CD4-positive, alpha-beta T cell treated with Interferon gamma for 1 hour (primary cell): ENCODE data around the gene PTN.
"Not testable (repeated sequence)": the region's sequence is repeated elsewhere in the genome, so short reads cannot be mapped to it uniquely, and the experiment has no call there.

Experiments used
- DNase-seq: peaks from one replicate; pipeline ENCODE4 v3.0.0-alpha.2; 2020

PTN gene

DNA sequence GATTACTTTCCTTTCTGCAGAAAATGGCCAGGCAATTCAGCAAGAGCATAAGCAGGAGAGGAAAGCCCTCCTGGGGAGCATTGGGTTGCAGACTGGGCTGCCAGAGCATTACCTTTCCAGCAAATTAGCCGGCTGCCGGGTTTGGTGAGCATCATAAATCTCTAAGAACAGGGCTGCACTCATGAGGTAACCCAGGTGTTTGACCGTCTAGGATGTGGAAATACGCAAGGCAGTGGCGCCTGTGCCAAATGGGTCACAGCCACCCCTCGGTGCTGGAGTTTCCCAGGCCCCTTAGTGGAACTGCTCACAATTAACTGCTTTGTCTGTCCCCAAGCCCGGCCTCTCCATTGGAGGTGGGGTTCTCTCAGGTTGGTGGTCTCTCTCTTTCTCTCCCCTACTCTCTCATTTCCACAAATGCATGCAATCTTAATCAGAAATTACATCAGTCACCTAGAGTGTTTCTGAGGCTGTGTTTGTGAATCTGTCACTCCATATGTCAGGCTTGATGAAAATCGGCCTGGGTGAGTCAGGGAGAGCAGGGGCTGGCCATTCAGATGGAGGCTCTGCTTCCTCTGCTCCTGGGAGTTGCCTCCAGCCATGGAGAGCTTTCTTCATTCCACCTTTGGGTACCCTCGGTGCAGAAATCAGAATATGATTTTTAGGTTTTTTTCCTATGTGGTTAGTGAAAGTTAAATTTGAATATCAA lies 26.7 kb downstream of the PTN start:
- DNase-seq: no peak

DNA sequence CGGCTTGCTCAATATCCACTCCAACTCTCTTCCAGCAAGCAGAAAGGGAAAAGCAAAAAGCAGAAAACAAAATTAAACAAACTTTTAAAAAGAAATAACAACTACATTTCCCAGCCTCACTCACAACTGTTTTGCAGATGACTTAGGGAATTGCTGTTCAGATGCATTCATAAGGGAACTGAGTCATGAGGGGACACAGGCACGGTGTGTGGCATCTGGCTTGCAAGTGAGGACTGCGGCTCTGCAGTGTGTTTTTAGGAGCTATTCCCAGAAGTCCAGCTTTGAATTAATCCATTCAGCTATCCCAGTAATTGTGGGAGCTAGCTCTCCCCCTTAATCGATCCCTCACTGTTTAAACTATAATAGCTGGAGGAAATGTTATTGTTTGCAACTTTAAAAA lies 30.3 kb downstream of the PTN start:
- DNase-seq: no peak

DNA sequence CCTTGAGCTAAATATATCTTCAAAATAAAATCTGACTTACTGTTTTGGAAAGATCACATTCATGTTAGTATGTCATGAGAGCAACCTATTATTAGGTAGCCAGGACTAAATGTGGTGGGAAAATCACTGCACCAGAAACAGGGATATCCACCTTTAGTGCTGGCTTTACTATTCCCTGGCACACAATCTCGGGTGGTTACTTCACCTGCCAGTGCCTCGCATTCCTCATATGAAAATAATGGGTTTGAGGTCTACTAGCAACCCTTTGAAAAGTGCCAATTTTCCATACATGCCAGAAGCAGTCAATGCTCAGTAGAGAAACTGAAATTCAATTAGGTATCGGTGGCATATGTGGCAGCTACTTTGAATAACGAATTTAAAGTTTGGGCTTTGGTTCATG lies 36.8 kb downstream of the PTN start:
- DNase-seq: no peak

DNA sequence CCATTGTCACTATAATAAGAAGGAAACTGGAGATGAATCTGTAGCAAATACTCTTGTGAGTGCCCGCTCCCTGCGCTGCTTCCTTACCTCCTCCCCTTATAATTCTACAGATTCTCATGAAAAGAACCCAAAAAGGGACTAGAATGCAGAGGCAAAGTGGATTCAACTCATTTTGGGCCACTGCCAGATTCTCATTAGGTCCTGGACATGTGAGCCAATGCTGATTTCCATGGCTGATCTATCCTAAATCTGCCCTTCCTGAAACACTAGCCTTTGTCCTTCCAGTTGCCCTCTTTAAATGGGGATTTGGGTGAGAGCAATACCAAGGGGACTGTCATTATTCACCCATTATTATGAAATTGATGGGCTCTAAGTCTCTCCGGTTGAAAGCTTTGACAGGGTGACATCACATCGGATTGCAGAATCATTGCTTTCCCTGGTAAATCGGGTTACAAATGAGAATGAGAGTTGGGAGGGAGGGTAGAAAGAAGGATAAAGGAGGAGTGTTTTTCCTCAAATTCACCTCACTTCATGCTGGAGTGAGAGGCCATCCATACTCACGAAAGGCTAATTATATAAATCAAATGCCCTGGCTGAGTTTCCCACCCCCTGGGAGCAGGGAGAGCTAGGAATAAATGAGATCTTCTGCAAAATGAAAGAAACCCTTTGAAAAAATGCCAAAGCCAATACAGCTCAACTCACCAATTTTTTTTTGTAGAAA lies 37.5 kb downstream of the PTN start:
- no peak for DNase-seq

DNA sequence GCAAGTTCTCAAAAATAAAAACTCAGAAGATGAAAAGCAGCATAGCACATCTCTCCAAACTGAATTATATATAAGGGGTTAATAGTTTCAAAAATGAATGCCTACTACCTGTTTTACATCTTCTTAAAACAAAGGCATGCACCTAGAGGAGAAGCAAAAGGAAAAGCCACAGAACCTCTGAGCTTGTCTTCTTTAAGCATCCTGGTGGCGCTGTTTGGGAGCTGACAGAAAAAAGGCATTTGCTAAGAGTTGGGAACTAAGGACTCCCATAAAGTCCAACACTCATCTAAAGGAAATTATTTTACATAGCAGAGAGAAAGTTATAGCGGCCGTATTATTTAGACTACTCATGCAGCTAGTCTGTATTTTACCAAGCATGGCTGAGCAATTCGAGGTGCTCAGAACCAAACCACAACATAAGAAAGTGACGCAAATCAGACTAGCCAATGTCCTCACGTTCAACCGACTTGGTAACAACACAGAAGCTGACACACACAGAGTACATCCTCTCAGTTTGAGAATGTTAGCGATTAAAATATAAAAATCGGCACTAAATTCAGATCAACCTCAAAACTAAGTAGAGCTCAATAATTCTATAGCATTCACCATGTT lies 38.8 kb downstream of the PTN start:
- no peak for DNase-seq

DNA sequence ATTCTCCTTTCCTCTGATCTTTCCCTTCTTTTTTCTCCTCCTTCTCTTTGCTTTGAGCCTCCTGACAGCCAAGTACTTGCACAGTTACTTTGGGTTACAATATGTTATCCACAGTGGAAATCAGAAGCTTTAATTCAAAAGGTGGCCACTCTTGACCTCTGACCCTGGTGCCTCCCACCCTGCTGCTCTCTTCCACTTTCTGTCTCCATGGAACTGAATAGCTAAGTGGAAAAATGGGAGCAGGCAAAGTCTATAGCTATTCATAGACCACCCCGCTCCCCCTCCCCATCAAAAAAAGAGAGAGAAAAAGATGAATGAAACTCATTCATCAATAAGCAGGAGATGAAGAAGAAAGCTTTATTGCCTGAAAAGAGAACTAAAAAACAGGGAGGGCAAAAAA lies 39.4 kb downstream of the PTN start:
- no peak for DNase-seq

DNA sequence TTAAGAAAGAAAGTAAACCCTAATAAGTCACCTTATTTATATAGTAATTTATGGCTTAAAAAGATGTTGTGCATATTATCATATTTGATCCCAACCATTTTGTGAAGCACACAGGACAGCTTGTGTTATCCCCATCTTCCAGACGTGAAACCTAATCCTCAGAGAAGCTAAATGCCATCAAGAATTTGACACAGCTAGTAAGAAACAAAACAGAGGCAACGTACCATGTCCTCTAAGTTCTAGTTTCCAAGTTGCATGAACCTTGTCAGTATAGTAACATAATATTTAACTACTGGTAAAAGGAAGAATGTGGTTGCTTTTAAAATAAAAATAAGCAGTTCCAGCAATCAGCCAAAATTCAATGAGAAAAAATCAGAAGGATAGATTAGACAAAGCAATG lies 41.5 kb downstream of the PTN start:
- DNase-seq: no peak

DNA sequence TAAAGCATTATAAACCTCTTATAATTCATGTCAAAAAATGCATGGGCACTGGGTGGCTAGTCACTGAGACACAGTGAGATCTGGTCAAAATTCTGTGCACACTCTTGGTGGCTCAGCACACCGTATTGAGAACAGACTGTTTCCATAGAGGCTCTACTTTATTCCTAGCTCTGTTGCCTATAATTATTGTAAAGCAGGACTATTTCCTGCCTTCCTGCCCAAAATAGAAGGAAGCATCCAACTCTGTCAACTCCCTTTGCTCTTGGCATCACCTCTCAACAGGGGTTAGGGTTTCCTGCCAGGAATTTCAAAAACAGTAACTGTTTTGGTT lies 45.1 kb downstream of the PTN start:
- DNase-seq: no peak

DNA sequence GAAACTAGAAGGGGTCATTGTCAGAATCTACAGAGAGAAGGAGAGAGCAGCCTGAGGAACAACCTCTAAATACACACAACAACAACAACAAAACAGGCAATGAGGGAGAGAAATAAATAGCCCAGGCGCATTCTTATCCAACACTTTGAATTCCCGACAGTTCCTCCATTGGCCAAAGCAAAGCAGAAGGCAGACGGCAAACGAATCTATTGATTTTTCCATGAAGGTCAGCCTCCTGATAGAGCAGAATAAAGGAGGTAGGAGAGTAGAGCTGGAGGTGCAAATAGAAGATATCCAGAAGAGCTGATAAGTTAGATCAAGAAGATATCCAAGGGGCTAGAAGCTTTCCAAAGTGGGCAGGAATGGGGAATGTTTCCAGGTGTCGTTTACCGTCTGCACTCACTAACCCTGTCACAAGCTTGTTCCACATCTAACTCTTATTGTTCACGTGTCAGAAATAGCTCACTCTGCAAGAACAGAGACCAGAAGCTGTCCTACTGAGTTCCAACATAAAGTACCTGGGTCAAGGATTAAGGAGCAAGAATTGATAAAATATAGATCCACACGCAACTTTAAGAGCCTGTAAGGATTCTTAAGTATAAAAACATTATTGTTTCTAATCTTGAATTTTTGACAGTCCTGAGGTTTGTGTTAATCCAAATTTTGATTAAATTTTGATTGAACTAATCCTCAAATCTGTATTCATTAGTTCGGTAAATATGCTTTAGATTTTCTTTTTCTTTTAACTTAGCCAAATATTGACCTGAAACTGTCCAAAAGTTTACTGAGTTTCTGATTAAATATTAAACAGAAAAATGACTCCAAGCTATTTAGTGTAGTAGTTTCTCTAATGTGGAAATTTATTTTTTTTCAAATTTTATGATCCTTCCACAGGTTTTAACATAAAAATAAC lies 45.7 kb downstream of the PTN start:
- DNase-seq: no peak

DNA sequence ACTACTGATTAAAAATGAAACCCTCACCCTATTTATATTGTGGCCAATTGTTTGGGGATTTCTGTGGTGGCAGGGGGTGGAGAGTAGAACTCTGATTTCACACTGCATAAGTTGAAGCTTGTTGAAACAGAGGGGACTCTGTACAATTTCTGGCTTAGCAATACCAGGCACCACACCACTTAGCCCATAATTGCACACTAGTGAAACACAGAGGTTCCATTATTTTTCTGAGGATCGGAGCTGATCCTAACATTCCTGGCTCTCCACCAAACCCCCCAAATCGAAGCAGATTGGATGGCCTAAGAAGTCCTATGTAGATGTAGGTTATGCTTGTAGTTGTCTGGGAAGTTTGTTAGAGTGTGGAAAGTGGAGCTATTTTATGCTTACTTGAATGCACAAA lies 47.0 kb downstream of the PTN start:
- DNase-seq: no peak

DNA sequence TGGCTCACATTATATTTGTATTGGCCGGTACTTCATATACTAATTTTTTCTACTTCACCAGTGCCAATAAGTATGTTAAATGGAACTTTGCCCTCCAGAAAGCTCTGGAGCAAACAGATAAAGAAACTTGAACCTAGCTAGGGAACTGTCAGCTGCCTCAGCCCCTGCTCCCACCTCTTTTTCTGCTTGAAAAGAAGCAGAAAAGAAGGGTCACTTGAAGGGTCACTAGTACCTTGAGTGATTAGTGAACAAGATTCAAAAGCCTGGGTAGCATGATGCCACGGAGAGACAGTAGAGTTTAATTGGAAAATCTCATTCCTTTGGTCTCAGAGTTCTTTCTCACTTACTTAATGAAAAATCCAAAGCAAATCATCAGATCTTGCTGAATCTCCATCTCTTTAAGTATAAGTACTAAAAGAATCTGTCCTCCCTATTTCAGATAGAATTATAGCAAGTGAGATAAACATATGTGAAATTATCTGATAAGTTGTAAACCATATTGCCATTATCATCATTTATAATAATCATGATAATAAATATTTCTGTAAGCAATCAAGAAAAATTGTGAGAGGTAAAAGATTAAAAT lies 47.7 kb downstream of the PTN start:
- DNase-seq: no peak

DNA sequence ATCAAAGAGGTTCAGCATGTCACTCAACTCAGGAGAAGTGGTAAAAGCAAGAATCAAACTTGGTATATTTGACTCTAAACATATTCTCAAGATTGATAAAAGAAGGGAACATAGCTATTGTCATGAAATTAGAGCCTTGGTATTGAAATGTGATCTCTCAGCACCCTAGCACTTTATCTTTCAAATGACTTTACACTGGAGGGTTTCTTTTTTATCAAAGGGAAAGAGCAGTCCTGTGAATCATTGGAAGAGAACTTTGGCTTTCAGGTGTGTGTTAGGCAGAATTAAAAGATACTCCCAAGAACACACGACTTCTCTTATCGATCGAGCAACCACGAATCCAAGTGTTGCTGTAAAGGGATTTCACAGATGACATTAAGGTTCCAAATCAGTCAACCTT lies 54.4 kb downstream of the PTN start:
- no peak for DNase-seq

DNA sequence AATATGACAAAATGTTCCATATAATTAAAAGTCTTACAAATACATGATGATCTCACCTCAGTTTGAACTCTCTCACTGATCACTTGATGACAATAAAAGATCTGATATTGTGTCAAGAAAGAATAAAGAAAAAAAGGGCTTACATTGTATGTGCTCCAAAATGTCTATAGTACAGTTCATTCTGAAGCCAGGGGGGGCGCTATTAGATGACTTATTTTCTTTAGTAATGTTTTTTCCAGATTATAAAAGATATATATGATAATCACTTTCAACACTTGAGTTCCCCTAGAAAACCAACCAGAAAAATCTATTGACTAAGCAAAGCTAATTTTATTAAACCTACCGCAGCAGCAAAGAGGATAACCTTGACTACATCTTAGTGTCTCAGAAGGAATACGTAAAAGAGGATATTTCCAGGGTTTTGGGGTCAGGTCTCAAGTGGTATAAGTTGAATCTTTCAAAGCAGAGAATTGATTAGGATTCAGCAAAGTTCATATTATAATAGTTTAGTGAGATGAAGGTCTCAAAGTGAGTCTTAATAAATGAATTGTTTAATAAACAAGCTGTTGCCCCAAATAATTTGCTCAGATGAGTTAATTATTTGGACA lies 55.8 kb downstream of the PTN start:
- DNase-seq: no peak

DNA sequence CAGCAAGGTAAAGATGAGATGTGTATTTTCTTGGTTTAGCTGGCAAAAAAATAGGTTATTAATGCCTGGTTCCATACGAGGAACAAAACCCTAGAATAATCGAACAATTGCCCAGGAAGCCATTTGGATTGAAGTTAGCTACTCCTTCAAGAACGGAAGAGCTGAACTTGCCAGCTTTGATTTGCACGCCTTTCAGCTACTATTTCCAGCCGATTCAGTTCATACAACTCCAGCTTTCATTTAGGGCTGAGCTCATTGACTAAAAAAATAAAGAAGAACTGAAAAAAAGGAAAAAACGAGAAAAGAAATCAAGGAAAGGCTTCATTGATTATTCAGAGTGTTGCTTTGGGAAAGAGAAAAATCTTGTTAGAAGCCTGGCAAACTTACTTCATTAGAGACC lies 60.4 kb downstream of the PTN start:
- DNase-seq: no peak

DNA sequence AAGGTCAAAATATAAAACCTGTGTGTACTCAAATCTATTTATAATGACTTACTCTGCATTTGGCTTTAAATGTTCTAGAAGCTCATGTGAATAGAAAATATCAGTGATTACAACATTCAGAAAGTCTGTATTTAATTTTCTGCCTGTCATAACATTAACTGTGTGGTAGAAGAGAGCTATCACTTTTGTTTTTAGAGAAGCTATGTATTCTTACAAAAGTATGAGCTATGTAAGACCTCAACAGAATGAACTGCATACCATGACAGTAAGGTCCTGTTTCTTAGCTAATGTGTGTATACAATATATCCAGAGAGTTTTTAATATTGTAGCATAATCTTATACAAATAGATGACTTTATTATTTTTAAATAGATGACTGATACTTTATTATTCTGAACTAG lies 61.5 kb downstream of the PTN start:
- DNase-seq: no peak

DNA sequence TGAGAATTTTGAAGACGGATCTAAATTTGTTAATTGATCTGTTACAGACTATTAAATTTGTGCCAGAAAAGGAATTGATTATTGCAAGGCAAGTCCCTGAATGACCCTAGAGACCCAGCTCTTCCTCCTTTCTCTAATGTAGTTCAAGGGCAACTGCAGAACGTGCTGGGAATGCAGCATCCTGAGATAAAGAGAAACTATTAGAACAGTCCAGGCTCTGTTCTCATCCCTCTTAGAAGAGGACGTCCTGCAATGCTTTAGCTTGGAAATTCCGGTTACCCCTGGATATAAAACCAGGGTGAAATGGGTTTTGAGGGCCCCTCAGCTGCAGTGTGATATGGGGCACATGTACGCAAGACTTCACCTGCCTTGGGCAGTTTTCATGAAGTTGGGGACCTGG lies 67.3 kb downstream of the PTN start:
- DNase-seq: no peak

DNA sequence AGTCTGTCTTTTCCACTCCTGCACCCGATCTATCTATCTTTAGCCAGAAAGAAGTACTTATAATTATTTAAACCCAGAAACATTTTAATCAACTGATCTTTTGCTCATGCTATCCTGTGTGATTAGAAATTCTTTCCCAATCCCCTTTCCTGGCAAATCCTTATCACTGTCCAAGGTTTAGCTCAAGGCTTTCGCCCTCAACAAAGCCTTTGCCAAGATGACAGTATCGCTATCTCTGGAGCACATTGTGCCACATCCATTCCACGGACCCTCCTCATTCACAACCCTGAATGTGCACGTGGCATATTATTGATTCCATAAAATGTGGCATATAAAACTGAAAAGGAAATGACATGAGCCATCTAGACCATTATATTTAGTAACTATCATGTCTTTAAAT lies 71.3 kb downstream of the PTN start:
- no peak for DNase-seq

DNA sequence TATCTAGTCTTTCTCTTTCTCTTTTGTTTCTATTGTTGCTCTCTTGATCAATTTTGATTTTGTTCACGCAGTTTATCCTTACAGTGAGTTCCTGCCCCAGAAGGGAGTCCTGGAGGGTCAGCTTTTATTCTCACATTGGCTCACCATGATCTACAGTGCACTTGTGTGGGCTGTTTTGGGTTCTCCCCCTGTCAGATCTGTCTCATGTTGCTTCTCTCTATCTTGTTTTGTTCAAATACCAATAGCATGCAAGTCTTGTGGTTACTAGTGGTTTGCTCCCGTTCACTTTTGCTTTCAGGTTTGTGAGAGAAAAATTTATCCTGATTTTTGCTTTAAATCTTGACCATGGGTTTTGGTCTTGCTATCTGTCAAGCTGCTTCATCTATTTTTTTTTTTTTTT lies 74.3 kb downstream of the PTN start:
- DNase-seq: no peak

DNA sequence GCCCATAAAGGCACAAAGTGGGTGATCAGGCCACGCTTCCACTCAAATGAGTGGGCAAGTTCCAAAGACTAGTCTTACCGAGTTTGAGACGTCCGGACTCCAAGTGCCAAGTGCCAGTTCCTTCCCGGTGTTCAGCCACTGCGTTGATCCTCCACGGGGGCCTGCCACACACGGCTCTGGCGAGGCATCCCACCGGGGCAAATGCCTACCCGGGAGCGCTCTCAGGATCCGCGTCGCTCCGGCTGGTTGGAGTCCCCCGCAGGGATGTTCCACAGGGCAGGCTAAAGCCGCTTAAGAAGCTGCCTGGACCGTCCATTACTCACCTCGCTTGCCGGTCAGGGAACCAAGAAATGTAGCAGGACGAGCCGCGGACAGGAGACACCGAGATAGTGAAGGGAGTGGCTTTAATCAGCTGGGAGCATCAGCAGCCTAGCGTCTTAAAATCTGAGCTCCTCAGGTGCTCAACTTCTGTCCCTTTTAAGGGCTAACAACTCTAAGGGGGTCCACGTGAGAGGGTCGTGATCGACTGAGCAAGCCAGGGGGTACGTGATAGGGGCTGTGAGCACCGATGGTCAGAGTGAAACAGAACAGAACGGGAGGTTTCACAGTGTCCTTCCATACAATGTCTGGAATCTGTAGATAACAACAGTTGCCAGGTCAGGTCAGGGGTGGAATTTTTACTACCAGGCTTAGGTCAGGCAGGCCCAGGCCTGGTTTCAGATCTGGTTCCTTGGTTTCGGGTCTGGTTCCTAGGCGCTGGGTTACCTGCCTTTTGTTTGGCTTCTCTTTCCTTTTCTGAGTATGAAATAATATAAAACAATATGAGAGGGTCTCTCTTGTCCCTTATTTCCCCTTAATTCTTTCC lies 75.3 kb downstream of the PTN start:
- not testable (repeated sequence) for DNase-seq

DNA sequence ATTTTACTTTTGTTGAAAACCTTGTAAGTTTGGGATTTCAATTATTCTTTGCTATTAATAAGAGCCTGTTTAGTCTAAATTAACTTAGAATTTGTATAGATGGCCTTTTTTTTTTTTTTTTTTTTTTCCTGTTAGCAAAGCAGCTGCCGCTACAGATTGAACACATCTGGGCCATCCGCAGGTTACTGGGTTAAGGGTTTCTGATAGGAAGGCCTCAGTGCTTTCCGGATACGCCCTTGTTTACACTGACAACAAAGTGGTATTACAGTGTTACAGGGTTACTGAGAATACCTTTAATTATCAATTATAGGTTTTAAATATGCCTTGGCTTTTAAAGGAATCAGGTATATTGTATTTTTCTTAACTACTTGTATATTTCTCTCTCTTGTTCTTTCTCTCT lies 76.8 kb downstream of the PTN start:
- no peak for DNase-seq

DNA sequence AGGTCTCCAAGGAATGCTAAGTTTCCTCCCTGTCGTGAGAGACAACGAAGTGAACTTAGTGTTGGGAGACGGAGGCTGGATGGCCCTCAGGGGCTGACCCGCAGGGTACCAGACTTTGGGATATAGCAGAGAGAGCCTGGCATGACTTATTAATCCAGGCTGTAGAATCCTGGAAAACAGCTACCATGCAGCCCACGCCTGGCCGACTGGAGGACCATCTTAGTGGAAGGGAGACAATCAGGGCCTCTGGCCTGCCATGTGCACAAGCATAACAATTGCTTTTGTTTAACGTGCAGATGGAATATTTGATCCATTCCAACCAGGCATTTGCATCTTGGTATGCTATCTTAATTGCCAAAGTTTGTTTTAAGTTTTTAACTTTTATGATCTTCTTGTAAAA lies 78.1 kb downstream of the PTN start:
- not testable (repeated sequence) for DNase-seq

DNA sequence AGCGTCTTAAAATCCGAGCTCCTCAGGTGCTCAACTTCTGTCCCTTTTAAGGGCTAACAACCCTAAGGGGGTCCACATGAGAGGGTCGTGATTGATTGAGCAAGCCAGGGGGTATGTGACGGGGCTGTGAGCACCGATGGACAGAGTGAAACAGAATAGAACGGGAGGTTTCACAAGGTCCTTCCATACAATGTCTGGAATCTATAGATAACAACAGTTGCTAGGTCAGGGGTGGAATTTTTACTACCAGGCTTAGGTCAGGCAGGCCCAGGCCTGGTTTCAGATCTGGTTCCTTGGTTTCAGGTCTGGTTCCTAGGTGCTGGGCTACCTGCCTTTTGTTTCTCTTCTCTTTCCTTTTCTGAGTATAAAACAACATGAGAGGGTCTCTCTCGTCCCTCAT lies 80.9 kb downstream of the PTN start:
- DNase-seq: no peak
